GM18498 (cell line): ENCODE measurements around the gene MCUR1.
"Not testable (repeated sequence)": the region's sequence is repeated elsewhere in the genome, so short reads cannot be mapped to it uniquely, and the experiment has no call there.

ENCODE experiments used
- ATAC-seq: cut with Tn5 transposase; IDR thresholded peaks from one replicate; pipeline ENCODE4 v1.9.1; 2021; ENCODE audit warnings: mild to moderate bottlenecking, moderate library complexity; ENCODE audit not compliant: unreplicated experiment

The MCUR1 gene, protein sequence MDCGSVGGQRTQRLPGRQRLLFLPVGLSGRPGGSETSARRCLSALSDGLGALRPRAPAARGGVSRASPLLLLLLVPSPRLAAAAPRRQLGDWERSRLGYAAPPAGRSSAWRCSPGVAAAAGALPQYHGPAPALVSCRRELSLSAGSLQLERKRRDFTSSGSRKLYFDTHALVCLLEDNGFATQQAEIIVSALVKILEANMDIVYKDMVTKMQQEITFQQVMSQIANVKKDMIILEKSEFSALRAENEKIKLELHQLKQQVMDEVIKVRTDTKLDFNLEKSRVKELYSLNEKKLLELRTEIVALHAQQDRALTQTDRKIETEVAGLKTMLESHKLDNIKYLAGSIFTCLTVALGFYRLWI

DNA sequence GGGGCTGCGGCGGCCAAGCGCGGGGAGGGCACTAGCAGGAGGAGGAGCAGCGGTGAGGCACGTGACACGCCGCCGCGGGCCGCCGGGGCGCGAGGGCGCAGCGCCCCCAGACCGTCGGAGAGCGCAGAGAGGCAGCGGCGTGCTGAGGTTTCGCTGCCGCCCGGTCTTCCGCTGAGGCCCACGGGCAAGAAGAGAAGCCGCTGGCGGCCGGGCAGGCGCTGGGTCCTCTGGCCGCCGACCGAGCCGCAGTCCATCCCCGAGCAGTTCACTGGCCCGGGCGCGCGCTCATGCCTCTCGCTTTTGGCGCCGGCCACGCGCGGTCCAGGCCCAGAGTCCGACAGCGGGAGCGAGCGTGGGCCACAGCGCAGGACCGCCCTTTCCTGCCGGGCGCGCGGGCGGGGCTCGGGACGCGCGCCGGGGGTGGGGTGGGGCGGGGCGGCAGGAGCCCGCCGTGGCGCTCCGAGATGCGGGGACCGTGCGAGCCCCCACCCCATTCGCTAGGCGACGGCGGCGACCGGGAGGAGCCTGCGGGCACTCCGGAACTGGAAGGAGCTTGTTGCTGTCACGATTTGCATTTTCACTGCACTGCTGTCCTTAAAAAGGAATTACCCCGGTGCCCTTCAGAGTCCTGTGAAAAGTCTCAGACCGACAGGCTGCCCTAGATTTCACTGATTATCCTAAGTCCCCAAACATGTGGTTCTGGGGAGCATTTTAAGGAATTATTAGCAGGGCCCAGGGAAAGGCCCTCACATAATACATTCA lies at the start of gene MCUR1:
Gene MCUR1, minus strand, starts transcription at position 382 of the 762 bp plus-strand sequence. Its CDS starts 128 bp downstream, at position 254.
- ATAC-seq: peak; percentile 84

DNA sequence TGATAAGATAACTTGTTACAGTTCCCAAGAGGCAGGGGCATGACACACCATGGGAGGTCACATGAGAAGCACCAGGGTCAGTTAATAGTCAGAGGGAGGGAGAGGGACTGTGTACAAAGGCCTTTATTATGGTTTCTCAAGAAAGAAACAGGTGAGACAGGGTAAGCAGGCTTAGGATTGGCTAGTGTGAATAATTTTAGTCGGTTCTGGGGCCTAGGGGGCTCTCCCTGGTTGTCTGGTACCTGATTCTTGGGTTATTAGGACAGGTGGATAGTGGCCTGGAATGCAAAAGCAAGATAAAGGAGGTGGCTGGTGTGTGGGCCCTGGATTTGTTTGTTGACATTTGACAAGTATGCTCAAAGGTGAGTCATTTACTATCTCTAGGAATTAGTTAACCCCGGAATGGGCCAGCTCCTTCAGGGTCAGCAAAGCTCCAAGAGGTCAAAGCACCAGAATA lies 49.4 kb upstream of the MCUR1 start:
- no peak for ATAC-seq

DNA sequence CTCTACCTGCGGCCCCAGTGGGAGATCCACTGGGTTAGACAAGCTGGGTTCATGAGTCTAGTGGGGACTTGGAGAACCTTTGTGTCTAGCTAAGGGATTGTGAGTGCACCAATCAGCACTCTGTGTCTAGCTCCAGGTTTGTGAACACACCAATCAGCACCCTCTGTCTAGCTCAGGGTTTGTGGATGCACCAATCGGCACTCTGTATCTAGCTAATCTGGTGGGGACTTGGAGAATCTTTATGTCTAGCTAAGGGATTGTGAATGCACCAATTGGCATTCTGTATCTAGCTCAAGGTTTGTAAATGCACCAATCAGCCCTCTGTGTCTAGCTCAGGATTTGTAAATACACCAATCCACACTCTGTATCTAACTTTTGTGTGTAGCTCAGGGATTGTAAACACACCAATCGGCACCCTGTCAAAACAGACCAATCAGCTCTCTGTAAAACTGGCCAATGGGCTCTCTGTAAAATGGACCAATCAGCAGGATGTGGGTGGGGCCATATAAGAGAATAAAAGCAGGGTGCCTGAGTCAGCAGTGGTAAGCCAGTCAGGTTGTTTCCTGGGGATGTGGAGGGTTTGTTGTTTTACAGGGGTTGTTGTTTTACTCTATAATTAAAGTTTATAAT lies 46.3 kb upstream of the MCUR1 start:
- ATAC-seq: not testable (repeated sequence)

DNA sequence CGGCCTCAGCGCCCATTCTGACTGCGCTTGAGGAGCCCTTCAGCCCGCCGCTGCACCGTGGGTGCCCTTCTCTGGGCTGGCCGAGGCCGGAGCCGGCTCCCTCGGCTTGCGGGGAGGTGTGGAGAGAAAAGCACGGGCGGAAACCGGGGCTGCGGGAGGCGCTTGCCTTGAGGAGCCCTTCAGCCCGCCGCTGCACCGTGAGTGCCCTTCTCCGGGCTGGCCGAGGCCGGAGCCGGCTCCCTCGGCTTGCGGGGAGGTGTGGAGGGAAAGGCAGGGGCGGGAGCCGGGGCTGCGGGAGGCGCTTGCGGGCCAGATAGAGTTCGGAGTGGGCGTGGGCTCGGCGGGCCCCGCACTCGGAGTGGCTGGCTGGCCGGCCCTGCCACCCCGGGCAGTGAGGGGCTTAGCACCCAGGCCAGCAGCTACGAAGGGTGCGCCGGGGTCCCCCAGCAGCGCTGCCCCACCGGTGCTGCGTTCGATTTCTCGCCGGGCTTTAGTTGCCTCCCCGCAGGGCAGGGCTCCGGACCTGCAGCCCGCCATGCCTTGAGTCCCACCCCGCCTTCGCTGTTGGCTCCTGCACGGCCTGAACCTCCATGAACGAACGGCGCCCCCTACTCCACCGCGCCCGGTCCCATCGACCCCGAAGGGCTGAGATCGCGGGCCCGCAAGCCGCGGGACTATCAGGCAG lies 45.7 kb upstream of the MCUR1 start:
- ATAC-seq: no peak

DNA sequence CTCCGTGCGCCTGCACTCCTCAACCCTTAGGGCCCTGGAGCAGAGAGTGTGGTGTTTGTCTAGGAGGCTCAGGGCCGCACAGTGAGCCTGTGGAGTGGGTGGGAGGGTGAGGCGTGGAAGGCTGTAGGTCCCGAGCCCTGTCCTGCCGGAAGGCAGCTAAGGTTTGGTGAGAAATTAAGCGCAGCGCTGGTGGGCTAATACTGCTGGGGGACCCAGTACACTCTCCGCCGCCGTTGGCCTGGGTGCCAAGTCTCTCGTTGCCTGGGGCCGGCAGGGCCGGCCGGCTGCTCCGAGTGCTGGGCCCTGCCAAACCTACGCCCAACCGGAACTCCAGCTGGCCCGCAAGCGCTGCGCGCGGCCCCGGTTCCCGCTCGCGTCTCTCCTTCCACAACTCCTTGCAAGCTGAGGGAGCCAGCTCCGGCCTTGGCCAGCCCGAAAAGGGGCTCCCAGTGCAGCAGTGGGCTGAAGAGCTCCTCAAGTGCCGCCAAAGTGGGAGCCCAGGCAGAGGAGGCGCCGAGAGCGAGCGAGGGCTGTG lies 40.4 kb upstream of the MCUR1 start:
- no peak for ATAC-seq

DNA sequence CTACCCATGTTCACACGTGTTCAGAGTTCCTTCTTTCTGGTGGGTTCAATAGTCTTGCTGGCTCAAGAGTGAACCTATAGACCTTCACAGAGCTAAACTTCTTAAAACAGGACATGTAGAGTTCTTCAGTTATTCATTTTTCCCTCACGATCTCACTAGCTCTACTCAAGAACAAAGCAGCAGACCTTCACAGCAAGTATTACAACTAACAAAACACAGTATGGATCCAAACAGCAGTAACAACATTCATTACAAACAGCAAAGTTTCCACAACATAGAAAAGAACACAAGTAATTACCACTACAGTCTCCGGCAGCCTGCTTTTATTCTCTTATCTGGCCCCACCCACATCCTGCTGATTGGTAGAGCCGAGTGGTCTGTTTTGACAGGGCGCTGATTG lies 39.5 kb upstream of the MCUR1 start:
- ATAC-seq: no peak

DNA sequence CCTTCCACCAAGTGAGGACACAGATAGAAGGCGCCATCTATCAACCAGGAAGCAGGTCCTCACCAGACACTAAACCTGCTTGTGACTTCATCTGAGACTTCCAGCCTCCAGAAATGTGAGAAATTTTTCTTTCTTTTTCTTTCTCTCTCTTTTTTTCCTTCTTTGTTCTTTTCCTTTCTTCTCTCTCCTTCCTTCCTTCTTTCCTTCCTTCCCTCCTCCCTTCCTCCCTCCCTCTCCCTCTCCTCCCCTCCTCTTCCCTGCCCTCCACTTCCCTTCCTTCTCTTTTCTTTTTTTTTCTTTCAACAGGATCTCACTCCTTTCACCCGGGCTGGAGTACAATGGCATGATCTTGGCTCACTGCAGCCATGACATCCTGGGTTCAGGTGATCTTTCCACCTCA lies 37.4 kb upstream of the MCUR1 start:
- ATAC-seq: no peak

DNA sequence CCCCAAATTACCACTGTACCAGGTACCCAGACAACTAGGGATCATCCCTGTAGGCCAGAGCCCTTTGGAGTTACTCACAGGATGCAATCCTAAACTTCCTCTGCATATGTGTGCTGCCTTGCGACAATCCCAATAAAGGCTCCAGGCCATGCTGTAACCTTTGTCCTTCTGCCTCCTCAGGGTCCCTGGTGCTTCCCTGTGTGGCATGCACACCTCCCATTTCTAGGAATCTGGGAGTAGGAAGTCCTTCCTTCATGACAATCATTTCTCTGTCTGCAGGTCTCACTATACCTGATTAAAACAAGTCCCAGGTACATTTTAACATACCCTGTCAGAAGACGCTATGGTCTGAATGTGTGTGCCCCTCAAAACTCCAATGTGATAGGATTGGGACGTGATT lies 37.0 kb upstream of the MCUR1 start:
- ATAC-seq: no peak

DNA sequence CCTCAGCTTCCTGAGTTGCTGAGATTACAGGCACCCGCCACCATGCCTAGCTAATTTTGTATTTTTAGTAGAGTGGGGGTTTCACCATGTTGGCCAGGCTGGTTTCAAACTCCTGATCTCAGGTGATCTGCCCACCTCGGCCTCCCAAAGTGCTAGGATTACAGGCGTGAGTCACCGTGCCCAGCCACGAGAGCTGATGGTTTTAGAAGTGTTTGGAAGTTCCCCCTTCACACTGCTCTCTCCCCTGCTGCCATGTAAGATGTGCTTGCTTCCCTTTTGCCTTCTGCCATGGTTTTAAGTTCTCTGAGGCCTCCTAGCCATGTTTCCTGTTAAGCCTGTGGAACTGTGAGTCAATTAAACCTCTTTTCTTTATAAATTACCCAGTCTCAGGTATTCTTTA lies 36.3 kb upstream of the MCUR1 start:
- not testable (repeated sequence) for ATAC-seq

DNA sequence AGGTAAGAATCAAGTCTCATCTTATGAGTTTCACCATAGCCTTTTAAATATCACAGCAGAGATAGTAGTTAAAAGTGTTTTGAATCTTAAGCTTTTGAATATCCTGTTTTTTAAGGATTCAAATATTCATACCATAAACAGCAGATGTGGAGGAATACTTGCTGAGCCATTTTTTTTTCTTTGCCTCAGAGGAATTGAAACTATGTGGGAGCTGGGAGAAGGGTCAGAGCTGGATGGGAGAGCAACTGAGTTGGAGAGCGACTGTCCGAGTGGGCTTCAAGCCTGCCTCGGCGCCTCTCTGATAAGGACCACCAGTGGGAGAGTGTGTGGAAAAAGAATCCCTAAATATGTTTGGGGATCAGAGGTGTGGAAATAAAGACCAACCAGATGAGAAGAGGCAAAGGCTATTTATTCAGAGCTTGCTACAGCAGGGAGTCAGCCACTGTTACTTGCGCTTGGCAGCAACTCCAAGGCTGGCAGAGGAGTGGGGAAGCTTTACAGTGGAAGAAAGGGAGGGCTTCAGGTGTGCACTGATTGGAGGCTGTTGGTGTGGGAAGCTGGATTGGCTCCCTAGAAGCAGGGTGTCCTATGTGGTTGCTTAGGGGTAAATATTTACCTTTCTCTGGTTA lies 34.3 kb upstream of the MCUR1 start:
- ATAC-seq: no peak

DNA sequence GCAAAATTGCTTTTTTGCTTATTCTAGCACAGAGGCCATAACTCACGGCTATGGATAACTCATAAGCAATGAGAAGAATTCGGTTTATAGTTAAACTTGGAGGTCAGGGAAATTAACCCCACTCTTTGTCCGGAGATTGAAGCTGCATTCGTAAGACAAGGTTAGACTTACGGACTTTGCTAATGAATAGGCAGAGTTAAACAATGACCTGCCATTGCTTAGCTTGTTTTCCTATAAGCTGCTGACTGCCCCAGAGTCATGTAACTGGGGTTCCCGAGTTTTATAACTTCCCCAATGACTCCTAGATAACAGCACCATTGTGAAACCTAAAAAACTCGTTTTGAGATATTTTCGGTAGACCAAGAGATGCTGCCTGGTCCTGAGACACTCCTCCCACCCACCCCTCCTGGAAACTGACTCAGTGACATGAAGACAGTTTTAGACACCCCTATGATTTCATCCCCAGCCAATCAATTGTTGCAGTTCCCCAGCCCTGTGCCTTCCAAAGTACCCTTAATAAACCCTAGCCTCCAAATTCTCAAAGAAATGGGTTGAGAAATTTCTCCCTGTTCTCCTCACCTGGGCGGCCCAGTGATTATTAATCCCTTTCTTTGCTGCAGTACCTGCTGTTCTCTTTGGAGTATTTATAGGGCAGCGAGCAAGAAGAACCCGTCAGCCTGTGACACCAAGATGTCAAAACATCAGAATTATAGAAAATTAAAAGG lies 33.1 kb upstream of the MCUR1 start:
- no peak for ATAC-seq

DNA sequence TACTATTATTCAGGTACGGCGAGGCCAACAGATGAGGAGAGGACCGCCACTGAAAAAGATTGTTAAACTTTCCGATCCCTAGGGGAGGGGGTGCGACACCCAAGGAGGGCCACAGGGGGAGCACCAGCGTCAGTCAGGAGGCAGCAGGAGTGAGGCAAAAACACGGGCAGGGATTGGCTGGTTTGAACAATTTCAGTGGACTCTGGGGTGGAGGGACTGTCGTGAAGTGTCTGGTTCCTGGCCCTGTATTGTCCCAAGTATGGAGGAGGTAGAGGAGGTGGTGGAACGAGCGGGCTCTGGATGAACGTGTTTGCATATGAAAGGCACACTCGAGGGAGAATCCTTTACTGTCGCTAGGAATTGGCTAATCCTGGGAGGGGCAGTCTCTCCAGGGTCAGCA lies 32.5 kb upstream of the MCUR1 start:
- no peak for ATAC-seq

DNA sequence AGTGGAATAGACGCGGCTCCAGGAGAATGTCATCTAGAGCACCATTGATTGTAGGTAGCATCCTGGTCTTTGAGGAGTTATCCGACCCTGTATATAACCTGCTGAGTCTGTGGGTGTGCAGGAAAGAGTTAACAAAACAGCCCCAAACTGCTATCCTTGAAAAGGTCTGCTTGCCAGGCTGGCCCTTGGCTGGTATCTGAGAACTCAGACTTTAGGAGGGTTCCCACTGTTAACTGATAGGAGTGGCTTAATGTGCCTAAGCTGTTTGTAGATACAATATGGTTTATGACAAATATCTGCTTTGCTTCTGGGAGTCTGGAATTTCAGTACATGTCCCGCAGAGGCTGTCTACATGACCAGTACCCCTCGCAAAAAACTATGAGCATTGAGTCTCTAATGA lies 27.6 kb upstream of the MCUR1 start:
- no peak for ATAC-seq

DNA sequence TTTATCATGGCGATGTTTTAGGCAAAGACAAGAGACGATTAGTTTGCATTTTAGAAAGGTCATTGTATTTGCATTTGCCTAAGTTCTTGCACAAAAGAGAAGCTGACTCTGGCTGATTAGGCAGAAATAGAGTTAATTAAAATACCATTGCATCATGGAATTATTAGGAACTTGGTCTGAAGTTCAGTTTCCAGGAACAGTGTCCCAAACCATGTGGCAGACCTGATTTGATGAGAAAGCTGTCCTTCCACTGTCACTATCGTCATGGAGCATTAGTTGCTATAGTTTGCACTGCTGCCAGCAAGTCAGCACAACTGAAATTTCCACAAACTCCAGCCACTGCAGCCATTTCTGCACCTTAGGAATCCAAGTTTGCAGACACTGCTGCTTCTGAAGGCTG lies 24.3 kb upstream of the MCUR1 start:
- ATAC-seq: no peak

DNA sequence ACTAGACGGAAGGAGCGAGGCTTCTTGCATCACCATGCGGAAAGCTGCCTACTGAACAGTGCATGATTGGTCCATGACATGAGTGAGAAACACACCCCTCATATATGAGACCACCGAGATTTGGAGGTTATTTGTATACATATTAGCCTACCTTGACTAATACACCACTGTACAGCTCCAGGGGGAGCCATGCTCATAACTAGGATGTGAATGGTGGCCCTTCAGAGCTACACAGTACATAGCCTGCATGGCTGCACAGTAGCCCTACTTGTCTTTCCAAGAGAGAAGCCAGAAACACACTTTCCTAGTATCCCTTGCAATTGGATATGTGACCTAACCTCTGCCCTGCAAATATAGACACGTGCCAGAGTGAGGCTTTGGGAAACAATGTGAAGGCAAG lies 21.8 kb upstream of the MCUR1 start:
- no peak for ATAC-seq

DNA sequence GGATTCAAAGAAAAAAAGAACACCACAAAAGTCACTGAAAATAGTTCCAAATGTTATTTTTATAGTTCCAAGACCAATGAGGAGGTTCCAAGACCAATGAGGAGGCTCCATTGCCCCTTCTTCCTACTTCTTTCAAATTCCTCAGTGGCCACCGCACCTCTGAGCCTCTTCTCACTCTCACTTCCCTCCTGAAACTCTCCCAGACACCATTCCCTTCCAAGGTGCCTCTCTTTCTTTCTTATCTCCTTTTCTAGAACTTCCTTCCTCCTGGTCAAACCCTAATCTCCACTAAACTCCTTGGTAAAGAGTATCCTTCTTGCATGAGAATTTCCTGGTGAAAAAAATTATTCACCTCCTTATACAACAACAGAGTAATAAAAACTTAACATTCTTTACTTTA lies 20.4 kb upstream of the MCUR1 start:
- ATAC-seq: no peak

DNA sequence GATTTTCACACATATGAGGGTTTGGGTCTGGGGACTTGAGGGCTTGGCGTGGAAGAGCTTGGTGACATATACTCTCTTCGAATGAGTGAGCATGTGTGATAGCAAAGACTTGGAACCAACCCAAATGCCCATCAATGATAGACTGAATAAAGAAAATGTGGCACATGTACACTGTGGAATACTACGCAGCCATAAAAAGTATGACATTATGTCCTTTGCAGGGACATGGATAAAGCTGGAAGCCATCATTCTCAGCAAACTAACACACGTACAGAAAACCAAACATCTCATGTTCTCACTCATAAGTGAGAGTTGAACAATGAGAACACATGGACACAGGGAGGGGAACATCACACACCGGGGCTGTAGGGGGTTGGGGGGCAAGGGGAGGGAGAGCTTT lies 19.7 kb upstream of the MCUR1 start:
- ATAC-seq: not testable (repeated sequence)

DNA sequence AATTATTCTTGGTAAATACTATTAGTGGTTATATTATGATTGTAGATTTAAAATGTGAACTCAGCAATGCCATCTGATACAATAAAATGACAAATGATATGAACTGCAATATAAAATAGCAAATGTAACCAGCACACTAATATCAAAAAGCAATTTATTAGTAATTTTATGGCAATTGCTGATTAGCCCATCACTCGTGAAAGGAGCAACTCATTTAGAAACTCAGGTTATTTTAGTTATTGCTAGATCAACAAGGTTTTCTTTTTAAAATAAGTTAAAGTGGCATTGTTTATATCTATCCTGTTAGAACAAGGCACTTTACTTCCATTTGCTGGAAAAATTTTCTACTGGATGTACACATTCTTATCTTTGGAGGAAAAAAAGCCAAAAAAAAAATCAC lies 18.4 kb upstream of the MCUR1 start:
- no peak for ATAC-seq

DNA sequence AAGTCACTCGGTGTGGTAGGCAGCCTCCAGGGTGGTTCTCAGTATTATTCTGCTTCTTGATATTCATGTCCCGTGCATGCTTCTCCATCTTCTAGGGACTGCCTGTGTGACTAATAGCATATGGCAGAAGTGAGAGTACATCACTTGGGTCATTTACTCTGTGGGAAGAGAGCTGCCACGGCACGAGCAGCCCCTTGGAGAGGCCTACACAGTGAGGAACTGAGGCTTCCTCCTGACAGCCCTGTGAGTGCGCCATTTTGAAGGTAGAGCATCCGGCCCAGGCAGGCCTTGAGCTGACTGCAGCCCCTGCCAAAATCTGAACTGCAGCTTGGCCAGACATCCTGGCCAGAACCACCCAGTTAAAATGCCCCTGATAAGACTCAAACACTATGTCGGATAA lies 17.3 kb upstream of the MCUR1 start:
- no peak for ATAC-seq

DNA sequence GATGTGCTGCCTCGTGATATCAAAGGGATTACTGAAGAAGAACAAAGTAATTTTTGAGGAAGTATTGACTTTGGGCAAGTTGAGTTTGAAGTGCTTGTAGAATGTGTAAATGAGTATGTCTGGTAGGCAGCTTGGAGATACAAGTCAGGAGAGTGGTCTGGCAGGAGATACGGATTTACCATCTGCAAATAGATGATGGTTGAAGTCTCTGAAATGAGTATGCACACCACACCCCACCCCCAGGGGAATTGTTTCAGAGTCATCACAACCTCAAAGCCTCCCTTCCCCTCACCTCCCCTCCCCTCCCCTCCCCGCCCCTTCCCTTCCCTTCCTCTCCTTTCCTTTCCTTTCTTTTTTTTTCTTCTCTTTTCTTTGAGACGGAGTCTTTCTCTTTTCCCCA lies 16.4 kb upstream of the MCUR1 start:
- no peak for ATAC-seq
